ENCODE measurements around the gene ZNF557.

- TF ChIP-seq POLR2A (IDR thresholded peaks at IDR 0.05; ENCODE audit: low read depth, low read length) (no peak), SPI1 (IDR thresholded peaks at IDR 0.05; ENCODE audit: low read depth, low read length) (no peak), POLR2AphosphoS5 (IDR thresholded peaks at IDR 0.05; ENCODE audit: low read depth, low read length) (no peak), POU2F2 (IDR thresholded peaks at IDR 0.05; ENCODE audit: low read depth, low read length) (no peak), TAF1 (IDR thresholded peaks at IDR 0.05; ENCODE audit: low read depth, low read length) (no peak)
Measured at GRCh38 chr19:7099597-7099921, 30.1 kb downstream of the ZNF557 start.
